ENCODE measurements around the gene UGT1A8. TPM values are rescaled to one million over a fixed set of nuclear protein-coding genes. Genes with fewer than 3 reads are reported as not detected.

UGT1A8 gene
- total and polyA plus RNA-seq, 2 donors (not counting 1 experiment from before 2014, with no cell fraction given), result not detected

DNA sequence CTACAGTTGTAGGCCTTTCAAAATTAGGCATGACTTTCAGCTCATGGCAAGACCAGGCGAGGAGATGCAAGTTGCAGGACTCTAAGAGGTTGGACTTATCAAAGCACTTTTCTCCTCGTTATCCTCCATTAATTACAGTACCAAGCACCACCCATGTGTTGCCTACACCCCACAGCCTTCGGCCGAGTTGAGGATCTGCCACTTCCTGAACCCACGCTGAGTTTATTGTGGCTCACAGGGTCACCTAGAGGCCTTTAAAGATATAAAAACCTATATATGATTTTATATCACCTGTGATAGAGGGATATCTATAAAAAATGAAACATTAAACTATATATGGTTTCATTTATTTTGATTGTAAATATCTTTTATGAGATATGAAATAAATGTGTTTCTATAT is 21.4 kb downstream of the UGT1A8 start:
- ATAC-seq (ENCODE audit: low read depth) (no peak), DNase-seq (no peak)
- TF ChIP-seq EZH2 (IDR thresholded peaks at IDR 0.05; ENCODE audit: borderline replicate concordance, insufficient read depth, low read depth, low read length, poor library complexity, severe bottlenecking), result no peak
- TF ChIP-seq, protein P1, sequence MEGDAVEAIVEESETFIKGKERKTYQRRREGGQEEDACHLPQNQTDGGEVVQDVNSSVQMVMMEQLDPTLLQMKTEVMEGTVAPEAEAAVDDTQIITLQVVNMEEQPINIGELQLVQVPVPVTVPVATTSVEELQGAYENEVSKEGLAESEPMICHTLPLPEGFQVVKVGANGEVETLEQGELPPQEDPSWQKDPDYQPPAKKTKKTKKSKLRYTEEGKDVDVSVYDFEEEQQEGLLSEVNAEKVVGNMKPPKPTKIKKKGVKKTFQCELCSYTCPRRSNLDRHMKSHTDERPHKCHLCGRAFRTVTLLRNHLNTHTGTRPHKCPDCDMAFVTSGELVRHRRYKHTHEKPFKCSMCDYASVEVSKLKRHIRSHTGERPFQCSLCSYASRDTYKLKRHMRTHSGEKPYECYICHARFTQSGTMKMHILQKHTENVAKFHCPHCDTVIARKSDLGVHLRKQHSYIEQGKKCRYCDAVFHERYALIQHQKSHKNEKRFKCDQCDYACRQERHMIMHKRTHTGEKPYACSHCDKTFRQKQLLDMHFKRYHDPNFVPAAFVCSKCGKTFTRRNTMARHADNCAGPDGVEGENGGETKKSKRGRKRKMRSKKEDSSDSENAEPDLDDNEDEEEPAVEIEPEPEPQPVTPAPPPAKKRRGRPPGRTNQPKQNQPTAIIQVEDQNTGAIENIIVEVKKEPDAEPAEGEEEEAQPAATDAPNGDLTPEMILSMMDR (IDR thresholded peaks at IDR 0.05), result no peak
- Mint-ChIP-seq H3K4me1 (peaks cover 4% of the 10 kb centered on the region), H3K27ac (no peak overlapping the region), H3K9me3 (ENCODE audit: insufficient read depth) (no peaks in the 10 kb centered on the region), H3K27me3 (peaks cover 22% of the 10 kb centered on the region), H3K4me3 (no peak overlapping the region)
- Histone ChIP-seq H3K36me3 (replicated peaks in 1 of 2; ENCODE audit: control extremely low read depth in 1 of 2, control insufficient read depth in 1 of 2, extremely low read depth in 1 of 2, insufficient read depth in 2 of 2, low read length in 1 of 2) (no peaks in the 10 kb centered on the region), H3K4me2 (replicated peaks; ENCODE audit: low read depth, low read length, poor library complexity, severe bottlenecking) (no peak overlapping the region), H3K79me2 (ENCODE audit: control insufficient read depth, insufficient read depth, low read length) (no peaks in the 10 kb centered on the region), H3K9ac (ENCODE audit: low read length) (no peak overlapping the region), H3K9me3 (ENCODE audit: control extremely low read depth in 1 of 3, control insufficient read depth in 2 of 3, insufficient read depth in 1 of 3, low read length in 2 of 3) (peaks cover 0 to 7% (median 0%) of the 10 kb centered on the region in 3 donors), H3K4me3 (ENCODE audit: control extremely low read depth in 1 of 5, extremely low read depth in 1 of 5, insufficient read depth in 1 of 5, low read depth in 2 of 5, low read length in 4 of 5) (no peak overlapping the region), H2AFZ (ENCODE audit: insufficient read depth, low read depth, low read length, poor library complexity, severe bottlenecking) (no peak overlapping the region), H3K4me1 (ENCODE audit: control insufficient read depth in 2 of 2, insufficient read depth in 2 of 2, low read length in 2 of 2) (no peaks in the 10 kb centered on the region), H4K20me1 (ENCODE audit: control insufficient read depth, insufficient read depth, low read length, poor library complexity, severe bottlenecking) (no peaks in the 10 kb centered on the region), H3K27ac (ENCODE audit: low read length in 2 of 2) (no peak overlapping the region), H3K27me3 (replicated peaks in 1 of 4; ENCODE audit: control extremely low read depth in 1 of 4, control insufficient read depth in 3 of 4, insufficient read depth in 4 of 4, low read length in 3 of 4) (peaks cover 0 to 5% (median under 1%) of the 10 kb centered on the region in 4 experiments)
- 88% methylated on average over 1 of the region's 5 CpGs for WGBS (ENCODE audit: insufficient coverage)
- CTCF ChIA-PET, result no interaction called here
- POLR2A ChIA-PET, result no interaction called here
- intact Hi-C loops (cut with micrococcal nuclease), result no loop called here

DNA sequence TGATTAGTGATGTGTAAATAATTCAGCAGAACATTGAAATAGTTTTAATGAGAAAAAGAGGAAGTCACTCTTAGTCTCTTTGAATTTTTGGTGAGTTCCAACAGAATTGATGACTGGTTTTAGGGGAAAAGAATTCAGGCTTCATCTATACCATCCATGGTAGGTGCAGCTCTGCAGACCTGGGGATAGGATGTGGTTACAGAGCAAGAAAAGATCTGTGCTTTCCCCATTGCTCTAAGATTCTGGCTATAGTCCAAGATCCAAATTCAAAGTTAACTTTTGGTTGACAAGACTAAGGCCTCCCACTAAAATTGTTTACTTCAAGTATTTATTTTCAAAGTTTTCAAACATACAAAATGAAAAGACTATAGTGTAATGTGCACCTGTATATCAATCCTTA is 22.4 kb downstream of the UGT1A8 start:
- CTCF ChIA-PET, result no interaction called here
- DNase-seq (no peak), ATAC-seq (ENCODE audit: low read depth) (no peak)
- intact Hi-C loops (cut with micrococcal nuclease), result no loop called here
- Mint-ChIP-seq H3K9me3 (ENCODE audit: insufficient read depth) (no peaks in the 10 kb centered on the region), H3K4me3 (no peak overlapping the region), H3K4me1 (peaks cover 4% of the 10 kb centered on the region), H3K27me3 (peaks cover 25% of the 10 kb centered on the region), H3K27ac (no peak overlapping the region)
- H2AFZ ChIP-seq (ENCODE audit: insufficient read depth, low read depth, low read length, poor library complexity, severe bottlenecking), result no peak overlapping the region
- H3K4me2 ChIP-seq (replicated peaks; ENCODE audit: low read depth, low read length, poor library complexity, severe bottlenecking), result no peak overlapping the region
- H3K9ac ChIP-seq (ENCODE audit: low read length), result no peak overlapping the region
- H3K4me3 ChIP-seq (ENCODE audit: control extremely low read depth in 1 of 5, extremely low read depth in 1 of 5, insufficient read depth in 1 of 5, low read depth in 2 of 5, low read length in 4 of 5), result no peak overlapping the region
- H3K27ac ChIP-seq (ENCODE audit: low read length in 2 of 2), result no peak overlapping the region
- H3K79me2 ChIP-seq (ENCODE audit: control insufficient read depth, insufficient read depth, low read length), result no peaks in the 10 kb centered on the region
- H3K36me3 ChIP-seq (replicated peaks in 1 of 2; ENCODE audit: control extremely low read depth in 1 of 2, control insufficient read depth in 1 of 2, extremely low read depth in 1 of 2, insufficient read depth in 2 of 2, low read length in 1 of 2), result no peaks in the 10 kb centered on the region
- peaks cover 0 to 9% (median 1%) of the 10 kb centered on the region in 4 experiments for H3K27me3 ChIP-seq (replicated peaks in 1 of 4; ENCODE audit: control extremely low read depth in 1 of 4, control insufficient read depth in 3 of 4, insufficient read depth in 4 of 4, low read length in 3 of 4)
- H4K20me1 ChIP-seq (ENCODE audit: control insufficient read depth, insufficient read depth, low read length, poor library complexity, severe bottlenecking), result no peaks in the 10 kb centered on the region
- POLR2A ChIA-PET, result no interaction called here
- no peak for TF ChIP-seq EZH2 (IDR thresholded peaks at IDR 0.05; ENCODE audit: borderline replicate concordance, insufficient read depth, low read depth, low read length, poor library complexity, severe bottlenecking)
- TF ChIP-seq, protein P1 (IDR thresholded peaks at IDR 0.05), result no peak
- H3K4me1 ChIP-seq (ENCODE audit: control insufficient read depth in 2 of 2, insufficient read depth in 2 of 2, low read length in 2 of 2), result no peaks in the 10 kb centered on the region
- peaks cover 0 to 13% (median 1%) of the 10 kb centered on the region in 3 donors for H3K9me3 ChIP-seq (ENCODE audit: control extremely low read depth in 1 of 3, control insufficient read depth in 2 of 3, insufficient read depth in 1 of 3, low read length in 2 of 3)

Data from B cell (primary cell).